GM12801 (cell line): ENCODE data around the gene WDPCP.

Experiments used
- CTCF ChIP-seq: IDR thresholded peaks from one replicate; pipeline ENCODE4 v1.5.1; 2011; ENCODE audit warnings: control low read depth; ENCODE audit not compliant: insufficient read length; ENCODE audit errors: extremely low read depth

Gene WDPCP

GRCh38 chr2:63347361-63347760 is 240.9 kb downstream of the WDPCP start:
- TF ChIP-seq CTCF, result no peak

GRCh38 chr2:63346411-63346810 is 241.9 kb downstream of the WDPCP start:
- TF ChIP-seq CTCF, result no peak

DNA sequence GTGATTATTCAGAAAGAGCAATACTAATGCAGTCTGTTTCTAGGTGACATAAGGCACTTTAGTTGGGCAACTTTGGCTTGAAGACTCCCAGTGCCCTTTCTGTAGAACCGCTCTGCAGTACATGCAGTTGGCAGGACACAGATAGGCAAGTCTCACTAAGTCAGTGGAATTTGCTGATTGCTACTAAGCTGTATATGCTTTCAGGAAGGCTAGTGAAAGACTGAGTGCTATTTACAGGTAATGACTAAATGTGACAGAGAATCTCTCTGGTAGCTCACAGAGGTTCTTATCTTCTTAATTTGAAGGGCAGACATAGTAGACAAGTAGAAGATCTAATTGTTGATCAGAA is 243.0 kb downstream of the WDPCP start:
- no peak for TF ChIP-seq CTCF

GRCh38 chr2:63344575-63345284 is 243.5 kb downstream of the WDPCP start:
- no peak for TF ChIP-seq CTCF

DNA sequence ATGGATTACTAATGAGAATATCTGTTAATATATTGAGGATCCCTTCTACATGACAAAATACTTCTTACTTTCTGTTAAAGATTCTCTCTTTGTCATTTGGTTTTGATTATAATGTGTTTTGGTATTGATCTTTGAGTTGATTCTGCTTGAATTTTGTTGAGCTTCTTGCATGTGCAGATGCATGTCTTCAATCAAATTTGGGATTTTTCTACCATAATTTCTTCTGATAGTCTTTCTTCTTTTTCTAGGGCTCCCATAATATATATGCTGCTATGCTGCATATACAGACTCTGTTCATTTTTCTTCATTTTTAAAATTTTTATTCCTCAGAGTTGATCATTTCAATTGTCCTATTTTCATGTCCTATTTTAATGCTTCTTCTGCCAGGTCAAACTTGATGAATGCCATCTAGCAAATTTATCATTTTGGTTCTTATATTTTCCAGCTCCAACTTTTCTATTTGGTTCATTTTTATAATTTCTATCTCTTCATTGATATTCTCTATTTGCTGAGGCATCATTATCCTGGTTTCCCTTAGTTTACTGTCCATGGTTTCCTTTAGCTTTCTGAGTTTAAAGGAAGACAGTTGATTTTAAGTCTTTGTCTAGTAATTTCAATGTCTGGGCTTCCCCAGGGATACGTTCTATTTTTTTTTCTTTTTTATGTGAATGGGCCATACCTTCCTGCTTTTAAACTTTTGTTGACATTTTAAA is 244.7 kb downstream of the WDPCP start:
- no peak for TF ChIP-seq CTCF

DNA sequence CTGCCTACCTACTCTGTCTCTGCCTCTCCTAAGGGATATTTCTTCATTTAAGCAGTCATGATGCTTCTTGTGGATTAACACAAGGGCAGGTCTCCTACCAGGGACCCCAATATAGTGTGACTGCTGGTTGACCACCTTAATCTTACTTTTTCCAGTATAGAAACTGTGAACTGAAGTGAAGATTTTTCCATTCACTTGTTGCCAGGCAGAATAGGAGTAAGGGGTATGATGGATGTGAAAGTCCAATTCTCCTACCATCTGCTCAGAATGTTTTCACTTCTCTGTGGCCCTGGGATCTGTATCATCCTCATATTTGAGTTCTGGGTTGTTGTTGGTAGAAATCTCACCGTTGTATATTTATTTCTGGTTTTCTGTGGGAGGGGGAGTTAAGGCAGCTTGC is 247.8 kb downstream of the WDPCP start:
- TF ChIP-seq CTCF, result no peak

- no peak for TF ChIP-seq CTCF
Observed at GRCh38 chr2:63334910-63335309, 253.4 kb downstream of the WDPCP start.
